Stimulated activated naive B cell treated with anti-CD40 and anti-IgM and Interleukin-4, amounts not matched to agents 10 μg/mL and 1 μg/mL and 100 μg/mL, for 72 hours (primary cell): Measurements from ENCODE around the gene IL23R.
"Not testable (repeated sequence)": the region's sequence is repeated elsewhere in the genome, so short reads cannot be mapped to it uniquely, and the experiment has no call there.

Experiments used
- ATAC-seq, 2 donors: fragments of 150-1000 bp; cut with Tn5 transposase; replicated peaks; 2 replicates each; pipeline ENCODE4 v1.10.0; 2021; ENCODE audit warnings: moderate library complexity in 1 of 2
- DNase-seq: peaks from one replicate; pipeline ENCODE4 v3.0.0; 2021
- H3K27ac Mint-ChIP-seq: one replicate; pipeline ENCODE4 v1.8.0; 2022; ENCODE audit warnings: mild to moderate bottlenecking, mixed read lengths
- H3K27me3 Mint-ChIP-seq, 2 donors: one replicate each; pipeline ENCODE4 v1.8.0; 2022; ENCODE audit warnings: mixed read lengths in 2 of 2
- H3K36me3 Mint-ChIP-seq, 2 donors: one replicate each; pipeline ENCODE4 v1.8.0; 2022; ENCODE audit warnings: mixed read lengths in 2 of 2, mild to moderate bottlenecking in 1 of 2
- H3K4me1 Mint-ChIP-seq, 2 donors: one replicate each; pipeline ENCODE4 v1.8.0; 2022; ENCODE audit warnings: mixed read lengths in 2 of 2, mild to moderate bottlenecking in 1 of 2
- H3K4me3 Mint-ChIP-seq, 2 donors: one replicate each; pipeline ENCODE4 v1.8.0; 2022; ENCODE audit warnings: mild to moderate bottlenecking in 2 of 2, mixed read lengths in 2 of 2, moderate library complexity in 1 of 2
- H3K9me3 Mint-ChIP-seq, 2 donors: one replicate each; pipeline ENCODE4 v1.8.0; 2022; ENCODE audit warnings: mixed read lengths in 2 of 2, mild to moderate bottlenecking in 1 of 2

Gene IL23R

GRCh38 chr1:67140460-67140859, 25.8 kb upstream of the IL23R start:
- no peaks in the 10 kb centered on the region for H3K36me3 Mint-ChIP-seq
- no peak overlapping the region for H3K27ac Mint-ChIP-seq
- ATAC-seq, result no peak
- peaks cover 0 to 2% of the 10 kb centered on the region in 2 donors for H3K27me3 Mint-ChIP-seq
- no peak overlapping the region for H3K4me3 Mint-ChIP-seq
- no peak for DNase-seq
- H3K4me1 Mint-ChIP-seq, result peaks cover 1 to 5% of the 10 kb centered on the region in 2 donors
- no peaks in the 10 kb centered on the region for H3K9me3 Mint-ChIP-seq

GRCh38 chr1:67141832-67142231, 24.4 kb upstream of the IL23R start:
- not testable (repeated sequence) for H3K9me3 Mint-ChIP-seq

GRCh38 chr1:67142931-67143330, 23.3 kb upstream of the IL23R start:
- H3K9me3 Mint-ChIP-seq, result no peaks in the 10 kb centered on the region
- no peaks in the 10 kb centered on the region for H3K36me3 Mint-ChIP-seq
- no peak overlapping the region for H3K4me3 Mint-ChIP-seq
- peaks cover 1 to 5% of the 10 kb centered on the region in 2 donors for H3K4me1 Mint-ChIP-seq
- ATAC-seq (no peak), DNase-seq (no peak)
- H3K27ac Mint-ChIP-seq, result no peak overlapping the region
- H3K27me3 Mint-ChIP-seq, result no peaks in the 10 kb centered on the region

More at GRCh38 chr1:67141832-67142231, 24.4 kb upstream of the IL23R start:
- H3K27me3 Mint-ChIP-seq, H3K36me3 Mint-ChIP-seq, H3K27ac Mint-ChIP-seq, H3K4me1 Mint-ChIP-seq, H3K4me3 Mint-ChIP-seq, ATAC-seq, DNase-seq: not testable (repeated sequence)

DNA sequence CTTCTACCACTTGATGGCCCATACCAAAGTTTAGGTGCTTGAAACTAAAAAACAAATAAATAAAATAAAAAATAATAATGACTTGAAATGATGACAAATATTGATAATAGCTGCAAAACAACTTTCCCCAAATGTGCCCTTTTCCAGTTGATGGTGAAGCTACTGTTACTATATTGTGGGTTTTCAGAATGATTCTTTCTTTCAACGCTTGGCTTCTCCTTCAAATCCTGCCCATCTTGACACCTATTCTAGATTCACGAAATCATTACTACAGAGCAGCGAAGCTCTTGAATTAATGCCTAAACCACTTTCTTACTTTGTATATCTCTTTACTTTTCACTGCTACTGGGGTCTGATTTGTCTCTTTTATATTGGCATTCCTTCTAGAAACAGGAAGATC, 22.3 kb upstream of the IL23R start:
- ATAC-seq (no peak), DNase-seq (no peak)
- Mint-ChIP-seq H3K4me3 (no peak overlapping the region), H3K9me3 (no peaks in the 10 kb centered on the region), H3K27me3 (no peaks in the 10 kb centered on the region), H3K27ac (no peak overlapping the region), H3K4me1 (peaks cover 2 to 10% of the 10 kb centered on the region in 2 donors), H3K36me3 (no peaks in the 10 kb centered on the region)

DNA sequence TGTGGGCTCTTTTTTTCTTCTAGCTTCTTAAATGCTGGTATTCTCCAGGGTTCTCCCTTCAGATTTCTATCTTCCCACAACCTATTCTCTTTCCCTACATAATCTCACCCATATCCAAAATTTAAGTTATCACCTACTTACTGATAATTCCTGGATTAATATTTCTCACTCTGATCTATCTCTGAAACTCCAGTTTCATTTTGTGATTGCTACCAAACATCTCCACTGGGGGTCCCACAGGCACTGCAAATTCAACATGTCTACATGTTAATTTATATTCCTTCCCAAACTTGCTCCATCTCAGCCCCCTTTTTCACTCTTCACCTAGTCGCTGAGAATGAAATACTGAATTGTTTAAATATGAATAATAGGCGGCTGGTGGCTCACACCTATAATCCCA, 21.6 kb upstream of the IL23R start:
- Mint-ChIP-seq H3K36me3 (no peaks in the 10 kb centered on the region), H3K27me3 (no peaks in the 10 kb centered on the region), H3K4me3 (no peak overlapping the region), H3K27ac (no peak overlapping the region), H3K4me1 (peaks cover 6 to 16% of the 10 kb centered on the region in 2 donors), H3K9me3 (no peaks in the 10 kb centered on the region)
- DNase-seq (no peak), ATAC-seq (no peak)

DNA sequence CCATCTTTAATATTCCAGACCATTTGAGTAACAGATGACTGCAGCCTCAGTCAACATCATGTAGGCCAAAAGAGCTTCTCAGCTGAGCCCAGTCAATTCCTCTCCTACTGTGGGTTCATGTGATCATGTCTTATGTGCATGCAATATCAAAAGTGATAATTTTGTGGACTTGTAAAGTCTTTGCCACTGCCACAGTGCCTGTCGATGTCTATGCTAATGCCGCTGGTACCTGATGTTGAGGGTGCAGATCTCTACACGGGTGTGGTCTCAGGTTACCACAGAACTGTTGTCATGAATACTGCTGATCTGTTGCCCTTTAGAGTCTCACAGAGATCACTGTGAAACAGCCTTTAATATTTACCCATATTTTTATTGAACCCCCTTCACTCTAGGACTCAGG, 20.2 kb upstream of the IL23R start:
- no peak overlapping the region for H3K27ac Mint-ChIP-seq
- H3K27me3 Mint-ChIP-seq, result peaks cover 3 to 5% of the 10 kb centered on the region in 2 donors
- peaks cover 6 to 19% of the 10 kb centered on the region in 2 donors for H3K4me1 Mint-ChIP-seq

GRCh38 chr1:67146539-67146938, 19.7 kb upstream of the IL23R start:
- H3K9me3 Mint-ChIP-seq, result no peaks in the 10 kb centered on the region
- DNase-seq (no peak), ATAC-seq (no peak)
- H3K27me3 Mint-ChIP-seq, result peaks cover 5 to 8% of the 10 kb centered on the region in 2 donors
- no peaks in the 10 kb centered on the region for H3K36me3 Mint-ChIP-seq
- no peak overlapping the region for H3K4me3 Mint-ChIP-seq
- H3K4me1 Mint-ChIP-seq, result peaks cover 6 to 24% of the 10 kb centered on the region in 2 donors
- H3K27ac Mint-ChIP-seq, result no peak overlapping the region

More for the DNA sequence above, 20.2 kb upstream of the IL23R start:
- H3K4me3 Mint-ChIP-seq, result no peak overlapping the region
- no peaks in the 10 kb centered on the region for H3K9me3 Mint-ChIP-seq
- ATAC-seq, result no peak
- H3K36me3 Mint-ChIP-seq, result no peaks in the 10 kb centered on the region
- DNase-seq, result no peak

DNA sequence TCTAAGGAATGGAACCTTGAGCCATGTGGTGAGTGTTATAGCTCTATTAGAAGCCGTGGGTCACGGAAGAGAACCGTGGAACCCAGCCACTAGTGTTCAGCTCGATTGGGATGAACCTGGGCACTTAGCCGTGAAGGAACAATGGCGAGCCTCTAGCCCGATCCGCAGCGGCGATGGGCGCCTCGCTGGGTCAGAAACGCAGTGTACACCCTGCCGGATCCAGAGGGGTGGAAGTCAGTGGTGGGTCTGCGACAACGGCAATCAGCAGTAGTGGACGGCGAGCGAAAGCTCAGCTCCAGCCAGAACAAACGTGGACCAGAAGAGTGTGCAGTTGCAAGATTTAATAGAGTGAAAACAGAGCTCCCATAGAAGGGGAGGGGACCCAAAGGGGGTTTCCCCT, 18.3 kb upstream of the IL23R start:
- H3K9me3 Mint-ChIP-seq, H3K4me3 Mint-ChIP-seq, H3K36me3 Mint-ChIP-seq, H3K27ac Mint-ChIP-seq, DNase-seq, ATAC-seq: not testable (repeated sequence)
- H3K4me1 Mint-ChIP-seq, result peaks cover 6 to 25% of the 10 kb centered on the region in 2 donors
- H3K27me3 Mint-ChIP-seq, result peaks cover 16 to 19% of the 10 kb centered on the region in 2 donors

- Mint-ChIP-seq H3K9me3 (no peaks in the 10 kb centered on the region), H3K4me1 (peaks cover 6 to 25% of the 10 kb centered on the region in 2 donors), H3K27me3 (peaks cover 22 to 24% of the 10 kb centered on the region in 2 donors), H3K27ac (no peak overlapping the region), H3K36me3 (no peaks in the 10 kb centered on the region), H3K4me3 (no peak overlapping the region)
- DNase-seq (no peak), ATAC-seq (peak; percentile 34 to 35)
Observed at GRCh38 chr1:67148516-67149178, 17.6 kb upstream of the IL23R start.

DNA sequence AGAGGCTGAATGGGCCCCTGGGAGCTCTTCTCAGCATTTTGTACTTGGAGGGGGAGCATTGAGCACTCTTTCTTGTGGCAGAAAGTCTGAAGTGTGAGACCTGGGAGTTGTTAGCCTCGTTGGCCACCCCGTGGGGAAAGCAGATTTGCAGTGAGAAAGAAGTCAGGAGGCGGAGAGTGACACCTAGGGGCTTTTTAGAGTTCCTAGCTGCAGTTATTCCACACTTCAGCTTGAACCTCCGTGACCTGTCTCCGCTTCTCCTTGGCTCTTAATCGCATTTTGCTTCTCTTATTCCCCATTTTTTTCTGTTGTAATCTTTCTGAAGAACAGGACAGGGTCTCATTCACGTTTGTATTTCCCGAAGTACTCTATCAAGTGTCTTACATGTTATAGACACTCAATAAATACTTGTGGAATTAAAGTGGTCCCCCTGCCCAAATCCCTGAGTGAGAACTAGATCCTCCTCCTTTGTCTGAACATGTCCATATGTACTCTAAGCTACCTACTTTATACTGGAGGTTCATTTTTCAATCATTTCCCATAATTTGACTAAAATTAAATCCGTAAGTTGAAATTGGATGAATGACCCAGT, 17.0 kb upstream of the IL23R start:
- peak; percentile 92 to 94 for ATAC-seq
- no peak overlapping the region for H3K4me3 Mint-ChIP-seq

DNA sequence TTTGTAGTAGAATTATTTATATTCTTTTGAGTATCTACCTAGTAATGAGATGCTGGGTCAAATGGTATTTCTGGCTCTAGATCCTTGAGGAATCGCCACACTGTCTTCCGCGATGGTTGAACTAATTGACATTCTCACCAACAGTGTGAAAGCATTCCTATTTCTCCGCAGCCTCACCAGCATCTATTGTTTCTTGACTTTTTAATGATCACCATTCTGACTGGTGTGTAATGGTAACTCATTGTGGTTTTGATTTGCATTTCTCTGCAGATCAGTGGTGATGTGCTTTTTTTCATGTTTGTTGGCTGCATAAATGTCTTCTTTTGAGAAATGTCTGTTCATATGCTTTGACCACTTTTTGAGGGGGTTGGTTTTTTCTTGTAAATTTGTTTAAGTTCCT, 15.3 kb upstream of the IL23R start:
- no peak overlapping the region for H3K4me3 Mint-ChIP-seq
- peaks cover 26 to 39% of the 10 kb centered on the region in 2 donors for H3K27me3 Mint-ChIP-seq
- ATAC-seq (no peak), DNase-seq (no peak)
- peaks cover 4 to 20% of the 10 kb centered on the region in 2 donors for H3K4me1 Mint-ChIP-seq
- no peaks in the 10 kb centered on the region for H3K36me3 Mint-ChIP-seq
- H3K9me3 Mint-ChIP-seq, result no peaks in the 10 kb centered on the region
- no peak overlapping the region for H3K27ac Mint-ChIP-seq

More for the DNA sequence above, 17.0 kb upstream of the IL23R start:
- no peak overlapping the region for H3K27ac Mint-ChIP-seq
- H3K27me3 Mint-ChIP-seq, result peaks cover 26 to 29% of the 10 kb centered on the region in 2 donors
- no peaks in the 10 kb centered on the region for H3K9me3 Mint-ChIP-seq
- H3K4me1 Mint-ChIP-seq, result peaks cover 6 to 25% of the 10 kb centered on the region in 2 donors
- no peaks in the 10 kb centered on the region for H3K36me3 Mint-ChIP-seq
- peak; percentile 56 for DNase-seq

- Mint-ChIP-seq H3K27me3 (peaks cover 14 to 22% of the 10 kb centered on the region in 2 donors), H3K36me3 (no peaks in the 10 kb centered on the region), H3K27ac (no peak overlapping the region), H3K4me1 (peaks cover 0 to 2% of the 10 kb centered on the region in 2 donors), H3K4me3 (no peak overlapping the region), H3K9me3 (no peaks in the 10 kb centered on the region)
- ATAC-seq (no peak), DNase-seq (no peak)
Observed at GRCh38 chr1:67158401-67158800, 7.9 kb upstream of the IL23R start.

DNA sequence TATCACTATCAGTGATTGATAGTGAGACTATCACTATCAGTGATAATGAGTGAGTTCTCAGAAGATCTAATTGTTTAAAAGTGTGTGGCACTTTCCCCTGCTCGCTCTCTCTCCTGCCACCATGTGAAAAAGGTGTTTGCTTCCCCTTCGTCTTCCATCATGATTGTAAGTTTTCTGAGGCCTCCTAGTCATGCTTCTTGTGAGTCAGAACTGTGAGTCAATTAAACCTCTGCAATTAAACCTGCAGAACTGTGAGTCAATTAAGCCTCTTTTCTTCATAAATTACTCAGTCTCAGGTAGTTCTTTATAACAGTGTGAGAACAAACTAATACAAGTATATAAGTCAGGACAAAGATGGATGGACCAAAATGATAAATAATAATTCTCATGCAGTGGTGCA, 7.0 kb upstream of the IL23R start:
- no peaks in the 10 kb centered on the region for H3K36me3 Mint-ChIP-seq
- peaks cover 9 to 16% of the 10 kb centered on the region in 2 donors for H3K27me3 Mint-ChIP-seq
- peaks cover 0 to 2% of the 10 kb centered on the region in 2 donors for H3K4me1 Mint-ChIP-seq
- ATAC-seq (no peak), DNase-seq (no peak)
- H3K9me3 Mint-ChIP-seq, result no peaks in the 10 kb centered on the region
- no peak overlapping the region for H3K4me3 Mint-ChIP-seq
- no peak overlapping the region for H3K27ac Mint-ChIP-seq

DNA sequence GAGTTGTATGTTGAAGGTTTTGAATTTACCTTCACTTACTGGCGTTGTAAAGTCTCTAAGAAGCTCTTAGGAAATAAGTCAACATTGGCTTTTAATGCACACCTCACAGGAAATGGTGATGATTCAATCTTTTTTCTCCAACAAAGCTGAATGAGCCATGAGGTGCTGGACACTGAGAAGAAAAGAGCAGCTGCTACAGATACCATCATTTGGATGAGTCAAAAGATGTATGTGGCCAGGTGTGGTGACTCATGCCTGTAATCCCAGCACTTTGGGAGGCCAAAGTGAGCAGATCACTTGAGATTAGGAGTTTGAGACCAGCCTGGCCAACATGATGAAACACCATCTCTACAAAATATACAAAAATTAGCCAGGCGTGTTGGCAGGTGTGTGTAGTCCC, 3.3 kb upstream of the IL23R start:
- Mint-ChIP-seq H3K27ac (no peak overlapping the region), H3K4me1 (peaks cover 4 to 10% of the 10 kb centered on the region in 2 donors), H3K9me3 (peaks cover 0 to 3% of the 10 kb centered on the region in 2 donors), H3K4me3 (no peak overlapping the region), H3K36me3 (no peaks in the 10 kb centered on the region), H3K27me3 (peaks cover 0 to 4% of the 10 kb centered on the region in 2 donors)
- ATAC-seq, result peak; percentile 37 to 52
- no peak for DNase-seq

DNA sequence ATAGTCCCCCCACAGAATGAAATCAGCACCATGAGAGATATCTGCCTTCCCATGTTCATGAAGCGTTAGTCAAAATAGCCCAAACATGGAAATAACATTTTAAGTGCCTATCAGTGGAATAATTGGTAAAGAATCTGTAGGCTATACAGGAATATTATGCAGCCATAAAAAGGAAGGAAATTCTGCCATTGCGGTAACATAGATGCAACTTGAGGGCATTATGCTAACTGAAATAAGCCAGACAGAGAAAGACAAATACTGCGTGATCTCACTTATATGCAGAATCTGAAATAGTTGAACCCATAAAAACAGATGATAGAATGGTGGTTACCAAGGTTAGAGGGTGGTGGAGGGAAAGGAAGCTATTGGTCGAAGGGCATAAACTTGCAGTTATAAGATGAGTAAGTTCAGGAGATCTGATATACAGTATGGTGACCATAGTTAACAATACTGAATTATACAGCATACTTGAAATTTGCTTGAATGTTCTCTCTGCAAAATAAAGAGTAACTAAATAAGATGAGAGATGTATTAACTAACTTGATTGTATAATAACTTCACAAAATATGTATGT, 699 bp upstream of the IL23R start:
- H3K36me3 Mint-ChIP-seq, result no peaks in the 10 kb centered on the region
- no peak overlapping the region for H3K27ac Mint-ChIP-seq
- peaks cover 3 to 10% of the 10 kb centered on the region in 2 donors for H3K4me1 Mint-ChIP-seq
- H3K9me3 Mint-ChIP-seq, result peaks cover 0 to 3% of the 10 kb centered on the region in 2 donors
- peaks cover 0 to 4% of the 10 kb centered on the region in 2 donors for H3K27me3 Mint-ChIP-seq
- no peak for ATAC-seq
- DNase-seq, result no peak
- H3K4me3 Mint-ChIP-seq, result no peak overlapping the region
